Measurements from ENCODE around the gene PDCD1. TPM values are rescaled to one million over a fixed set of nuclear protein-coding genes. Genes with fewer than 3 reads are reported as not detected.

Gene PDCD1
- total RNA-seq, 2 experiments from 2014 or later = 33.2 to 37.2 TPM

GRCh38 chr2:241860184-241861078 is 1.7 kb upstream of the PDCD1 start:
- ATAC-seq (peak; percentile 17), DNase-seq (no peak)
- peaks cover 21% of the 10 kb centered on the region for H3K36me3 Mint-ChIP-seq (ENCODE audit: low read depth)
- CTCF ChIA-PET = interaction anchor here (0.6 to 1.9 kb wide), 8 partner anchors 8 to 126 kb away, joined by 3 to 14 read pairs (median 4); partner anchors contain the start of gene D2HGDH
- peak overlapping the region; percentile 95 for H3K27ac Mint-ChIP-seq
- POLR2A ChIA-PET = interaction anchor here (1.0 to 1.5 kb wide), 2 partner anchors 8 to 174 kb away, joined by 5 to 6 read pairs; partner anchors contain the start of gene DTYMK
- peaks cover 19% of the 10 kb centered on the region for H3K27me3 Mint-ChIP-seq
- peaks cover 71% of the 10 kb centered on the region for H3K4me1 Mint-ChIP-seq
- peaks cover 12% of the 10 kb centered on the region for H3K9me3 Mint-ChIP-seq (ENCODE audit: low read depth)
- intact Hi-C loops (cut with DNase I, micrococcal nuclease) = loop anchor here (1.0 to 5.0 kb wide), 3 partner anchors 123 to 240 kb away; partner anchors contain the start of gene DTYMK (in 2 of the 2)
- peak overlapping the region; percentile 85 for H3K4me3 Mint-ChIP-seq

GRCh38 chr2:241859436-241860183 is 916 bp upstream of the PDCD1 start:
- CTCF ChIA-PET = interaction anchor here (0.8 to 1.9 kb wide), 7 partner anchors 9 to 126 kb away, joined by 3 to 14 read pairs (median 4); partner anchors contain the start of gene D2HGDH
- peak overlapping the region; percentile 85 for H3K4me3 Mint-ChIP-seq

GRCh38 chr2:241859017-241859435 is 332 bp upstream of the PDCD1 start:
- H3K4me3 Mint-ChIP-seq = peak overlapping the region; percentile 85
- intact Hi-C loops (cut with DNase I, micrococcal nuclease) = loop anchor here (1.0 to 5.0 kb wide), 6 partner anchors 9 to 124 kb away; partner anchors contain the start of gene D2HGDH (in 1 of the 2)
- peaks cover under 1% of the 10 kb centered on the region for H3K9me3 Mint-ChIP-seq (ENCODE audit: low read depth)
- H3K27ac Mint-ChIP-seq = peak overlapping the region; percentile 95
- H3K27me3 Mint-ChIP-seq = peaks cover 5% of the 10 kb centered on the region
- ATAC-seq = peak; percentile 15
- POLR2A ChIA-PET = interaction anchor here (0.9 to 1.5 kb wide), 3 partner anchors 9 to 172 kb away, joined by 3 to 6 read pairs (median 5); partner anchors contain the start of gene DTYMK
- DNase-seq = no peak
- H3K4me1 Mint-ChIP-seq = peaks cover 57% of the 10 kb centered on the region
- peaks cover 16% of the 10 kb centered on the region for H3K36me3 Mint-ChIP-seq (ENCODE audit: low read depth)
- CTCF ChIA-PET = interaction anchor here (1.4 to 1.9 kb wide), 4 partner anchors 9 to 125 kb away, joined by 3 to 14 read pairs (median 4); partner anchors contain the start of gene D2HGDH

More at GRCh38 chr2:241859436-241860183, 916 bp upstream of the PDCD1 start:
- peaks cover 6% of the 10 kb centered on the region for H3K9me3 Mint-ChIP-seq (ENCODE audit: low read depth)
- peaks cover 21% of the 10 kb centered on the region for H3K36me3 Mint-ChIP-seq (ENCODE audit: low read depth)
- H3K27me3 Mint-ChIP-seq = peaks cover 11% of the 10 kb centered on the region
- peak overlapping the region; percentile 95 for H3K27ac Mint-ChIP-seq
- POLR2A ChIA-PET = interaction anchor here (0.9 to 1.5 kb wide), 3 partner anchors 8 to 173 kb away, joined by 3 to 6 read pairs (median 5); partner anchors contain the start of gene DTYMK
- H3K4me1 Mint-ChIP-seq = peaks cover 63% of the 10 kb centered on the region
- peak; percentile 88 for DNase-seq
- ATAC-seq = peak; percentile 47
- intact Hi-C loops (cut with DNase I, micrococcal nuclease) = loop anchor here (1.0 to 5.0 kb wide), 9 partner anchors 9 to 239 kb away; partner anchors contain the start of genes DTYMK (in 2 of the 2) and D2HGDH (in 1 of the 2)

- DNase-seq = peak; percentile 11
- Mint-ChIP-seq H3K27me3 (peaks cover 4% of the 10 kb centered on the region), H3K9me3 (ENCODE audit: low read depth) (no peaks in the 10 kb centered on the region), H3K27ac (peak overlapping the region; percentile 80), H3K4me1 (peaks cover 44% of the 10 kb centered on the region), H3K36me3 (ENCODE audit: low read depth) (peaks cover 17% of the 10 kb centered on the region), H3K4me3 (peak overlapping the region; percentile 85)
- intact Hi-C loops (cut with DNase I, micrococcal nuclease) = loop anchor here in 1 of 2 experiments (2.0 to 5.0 kb wide), 2 partner anchors 55 to 123 kb away; partner anchors contain the start of gene D2HGDH
- no peak for ATAC-seq
- ChIA-PET CTCF (no interaction called here), POLR2A (no interaction called here)
These were observed 1.0 kb downstream of the PDCD1 start for GRCh38 chr2:241857572-241858121.

GRCh38 chr2:241857041-241857541 is 1.6 kb downstream of the PDCD1 start:
- H3K9me3 Mint-ChIP-seq (ENCODE audit: low read depth) = no peaks in the 10 kb centered on the region
- peak overlapping the region; percentile 25 for H3K27ac Mint-ChIP-seq
- H3K36me3 Mint-ChIP-seq (ENCODE audit: low read depth) = peaks cover 17% of the 10 kb centered on the region
- ChIA-PET CTCF (no interaction called here), POLR2A (no interaction called here)
- DNase-seq (peak; percentile 4), ATAC-seq (no peak)
- peak overlapping the region; percentile 85 for H3K4me3 Mint-ChIP-seq
- intact Hi-C loops (cut with DNase I, micrococcal nuclease) = loop anchor here in 1 of 2 experiments (5.0 kb wide), 1 partner anchor 55 kb away; no protein-coding TSS in a partner anchor
- H3K27me3 Mint-ChIP-seq = peaks cover 4% of the 10 kb centered on the region
- peaks cover 39% of the 10 kb centered on the region for H3K4me1 Mint-ChIP-seq

- ChIA-PET CTCF (interaction anchor here (1.0 to 1.4 kb wide), 2 partner anchors 22 to 124 kb away, joined by 3 to 5 read pairs; no protein-coding TSS in a partner anchor), POLR2A (interaction anchor here (0.7 kb wide), 1 partner anchor 115 kb away, joined by 3 read pairs; no protein-coding TSS in a partner anchor)
- H3K36me3 Mint-ChIP-seq (ENCODE audit: low read depth) = peaks cover 14% of the 10 kb centered on the region
- no peak for DNase-seq
- peak overlapping the region; percentile 85 for H3K4me3 Mint-ChIP-seq
- ATAC-seq = no peak
- no peaks in the 10 kb centered on the region for H3K9me3 Mint-ChIP-seq (ENCODE audit: low read depth)
- intact Hi-C loops (cut with DNase I, micrococcal nuclease) = loop anchor here in 1 of 2 experiments (5.0 kb wide), 1 partner anchor 54 kb away; no protein-coding TSS in a partner anchor
- H3K27ac Mint-ChIP-seq = peak overlapping the region; percentile 19
- peaks cover 27% of the 10 kb centered on the region for H3K4me1 Mint-ChIP-seq
- H3K27me3 Mint-ChIP-seq = no peaks in the 10 kb centered on the region
These were observed 2.7 kb downstream of the PDCD1 start for GRCh38 chr2:241855888-241856422.

- intact Hi-C loops (cut with DNase I, micrococcal nuclease) = loop anchor here in 1 of 2 experiments (5.0 kb wide), 1 partner anchor 53 kb away; no protein-coding TSS in a partner anchor
- ChIA-PET CTCF (interaction anchor here (1.0 to 1.4 kb wide), 2 partner anchors 23 to 123 kb away, joined by 3 to 5 read pairs; no protein-coding TSS in a partner anchor), POLR2A (interaction anchor here (0.6 kb wide), 1 partner anchor 157 kb away, joined by 6 read pairs; no protein-coding TSS in a partner anchor)
- H3K9me3 Mint-ChIP-seq (ENCODE audit: low read depth) = no peaks in the 10 kb centered on the region
- H3K27me3 Mint-ChIP-seq = no peaks in the 10 kb centered on the region
- DNase-seq (peak; percentile 4), ATAC-seq (no peak)
- peaks cover 15% of the 10 kb centered on the region for H3K36me3 Mint-ChIP-seq (ENCODE audit: low read depth)
- H3K27ac Mint-ChIP-seq = peak overlapping the region; percentile 19
- H3K4me1 Mint-ChIP-seq = peaks cover 21% of the 10 kb centered on the region
- H3K4me3 Mint-ChIP-seq = peak overlapping the region; percentile 85
These were observed 3.3 kb downstream of the PDCD1 start for GRCh38 chr2:241855245-241855887.

- DNase-seq (peak; percentile 6), ATAC-seq (no peak)
- intact Hi-C loops (cut with DNase I, micrococcal nuclease) = loop anchor here in 1 of 2 experiments (5.0 kb wide), 1 partner anchor 52 kb away; no protein-coding TSS in a partner anchor
- no peak overlapping the region for H3K4me3 Mint-ChIP-seq
- ChIA-PET POLR2A (no interaction called here), CTCF (interaction anchor here (0.7 kb wide), 1 partner anchor 10 kb away, joined by 3 read pairs; no protein-coding TSS in a partner anchor)
- no peak overlapping the region for H3K27ac Mint-ChIP-seq
- no peaks in the 10 kb centered on the region for H3K27me3 Mint-ChIP-seq
- H3K9me3 Mint-ChIP-seq (ENCODE audit: low read depth) = no peaks in the 10 kb centered on the region
- H3K4me1 Mint-ChIP-seq = peaks cover 15% of the 10 kb centered on the region
- H3K36me3 Mint-ChIP-seq (ENCODE audit: low read depth) = peaks cover 18% of the 10 kb centered on the region
These were observed 4.1 kb downstream of the PDCD1 start for GRCh38 chr2:241854342-241855244.
